Placental pericyte (primary cell): ENCODE results near the gene SPOCK3. TPM values are rescaled to one million over a fixed set of nuclear protein-coding genes. Genes with fewer than 3 reads are reported as not detected.

Experiments used
- small RNA-seq: library from RNA; depleted of rRNA; stranded (forward); fragments of <200 nt; gene quantifications from one replicate; pipeline ENCODE3, GENCODE V24; 2012; ENCODE audit warnings: low replicate concordance
- total RNA-seq: library from RNA; depleted of rRNA; stranded (reverse); fragments of >200 nt; gene quantifications from 2 replicates; pipeline ENCODE4 v1.2.3, GENCODE V29; 2012

SPOCK3 gene
- total RNA-seq: not detected in 2 replicates

DNA sequence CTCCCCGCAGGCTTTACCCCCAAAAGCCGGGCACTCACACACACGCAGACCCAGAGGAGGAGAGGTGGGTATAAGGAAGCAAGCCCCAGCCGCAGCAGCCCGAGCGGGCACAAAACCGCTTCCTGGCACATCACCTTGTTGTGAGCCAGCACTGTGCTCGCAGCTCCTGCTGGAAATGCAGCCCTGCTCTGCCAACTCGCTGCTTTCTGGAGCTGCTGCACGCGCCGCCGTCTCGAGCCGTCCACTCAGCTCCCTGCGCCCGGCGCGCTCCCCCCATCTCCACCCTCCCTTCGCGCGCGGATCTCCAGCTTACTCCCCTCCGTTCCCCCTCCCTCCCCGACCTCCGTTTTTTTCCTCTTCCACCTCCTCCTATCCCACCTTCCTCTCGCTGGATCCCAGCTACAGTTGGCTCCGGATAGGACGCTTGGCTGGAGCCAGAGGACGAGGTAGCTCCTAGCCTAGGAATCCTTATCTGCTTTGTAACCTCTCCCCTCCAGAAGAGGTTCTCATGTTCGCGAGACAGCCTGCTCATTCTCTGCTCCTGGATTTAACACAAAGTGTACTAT, at the start of gene SPOCK3:
Gene SPOCK3, minus strand, starts transcription at position 179 of the 566 bp plus-strand sequence.

Small RNA genes within 50 kb of the gene (small RNA-seq; reads per million reads assigned to genes)
- gene RNA5SP171: 0.16 reads per million
